Measurements from ENCODE around the gene GPI.

The GPI gene

DNA sequence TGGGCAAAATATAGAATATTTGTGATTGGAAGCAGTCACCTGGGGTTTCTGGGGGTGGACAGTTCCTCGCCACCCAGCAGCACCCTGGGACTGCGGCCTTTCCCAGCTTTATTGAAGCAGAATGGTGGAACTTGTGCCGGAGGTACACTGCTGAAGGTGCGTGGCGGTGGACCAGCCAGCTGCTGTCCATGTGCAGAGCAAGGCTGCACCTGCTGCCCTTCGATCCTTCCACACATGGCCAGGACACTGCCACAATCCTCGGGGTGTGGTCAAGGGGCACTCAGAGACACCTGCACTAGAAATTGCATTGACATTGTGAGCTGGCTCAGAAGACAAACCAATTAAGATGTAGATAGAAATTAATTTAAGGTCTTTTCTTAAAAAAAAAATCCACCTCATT, 11.4 kb upstream of the GPI start:
- TF ChIP-seq ZBTB7A (IDR thresholded peaks at IDR 0.05; ENCODE audit: low read depth) = no peak
- TF ChIP-seq, protein P1, sequence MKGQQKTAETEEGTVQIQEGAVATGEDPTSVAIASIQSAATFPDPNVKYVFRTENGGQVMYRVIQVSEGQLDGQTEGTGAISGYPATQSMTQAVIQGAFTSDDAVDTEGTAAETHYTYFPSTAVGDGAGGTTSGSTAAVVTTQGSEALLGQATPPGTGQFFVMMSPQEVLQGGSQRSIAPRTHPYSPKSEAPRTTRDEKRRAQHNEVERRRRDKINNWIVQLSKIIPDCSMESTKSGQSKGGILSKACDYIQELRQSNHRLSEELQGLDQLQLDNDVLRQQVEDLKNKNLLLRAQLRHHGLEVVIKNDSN (IDR thresholded peaks at IDR 0.05) = no peak
- TF ChIP-seq, protein P2, sequence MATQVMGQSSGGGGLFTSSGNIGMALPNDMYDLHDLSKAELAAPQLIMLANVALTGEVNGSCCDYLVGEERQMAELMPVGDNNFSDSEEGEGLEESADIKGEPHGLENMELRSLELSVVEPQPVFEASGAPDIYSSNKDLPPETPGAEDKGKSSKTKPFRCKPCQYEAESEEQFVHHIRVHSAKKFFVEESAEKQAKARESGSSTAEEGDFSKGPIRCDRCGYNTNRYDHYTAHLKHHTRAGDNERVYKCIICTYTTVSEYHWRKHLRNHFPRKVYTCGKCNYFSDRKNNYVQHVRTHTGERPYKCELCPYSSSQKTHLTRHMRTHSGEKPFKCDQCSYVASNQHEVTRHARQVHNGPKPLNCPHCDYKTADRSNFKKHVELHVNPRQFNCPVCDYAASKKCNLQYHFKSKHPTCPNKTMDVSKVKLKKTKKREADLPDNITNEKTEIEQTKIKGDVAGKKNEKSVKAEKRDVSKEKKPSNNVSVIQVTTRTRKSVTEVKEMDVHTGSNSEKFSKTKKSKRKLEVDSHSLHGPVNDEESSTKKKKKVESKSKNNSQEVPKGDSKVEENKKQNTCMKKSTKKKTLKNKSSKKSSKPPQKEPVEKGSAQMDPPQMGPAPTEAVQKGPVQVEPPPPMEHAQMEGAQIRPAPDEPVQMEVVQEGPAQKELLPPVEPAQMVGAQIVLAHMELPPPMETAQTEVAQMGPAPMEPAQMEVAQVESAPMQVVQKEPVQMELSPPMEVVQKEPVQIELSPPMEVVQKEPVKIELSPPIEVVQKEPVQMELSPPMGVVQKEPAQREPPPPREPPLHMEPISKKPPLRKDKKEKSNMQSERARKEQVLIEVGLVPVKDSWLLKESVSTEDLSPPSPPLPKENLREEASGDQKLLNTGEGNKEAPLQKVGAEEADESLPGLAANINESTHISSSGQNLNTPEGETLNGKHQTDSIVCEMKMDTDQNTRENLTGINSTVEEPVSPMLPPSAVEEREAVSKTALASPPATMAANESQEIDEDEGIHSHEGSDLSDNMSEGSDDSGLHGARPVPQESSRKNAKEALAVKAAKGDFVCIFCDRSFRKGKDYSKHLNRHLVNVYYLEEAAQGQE (IDR thresholded peaks at IDR 0.05; ENCODE audit: low read depth) = no peak
- no peak for TF ChIP-seq NFIC (IDR thresholded peaks at IDR 0.05)
- TF ChIP-seq, protein P3, sequence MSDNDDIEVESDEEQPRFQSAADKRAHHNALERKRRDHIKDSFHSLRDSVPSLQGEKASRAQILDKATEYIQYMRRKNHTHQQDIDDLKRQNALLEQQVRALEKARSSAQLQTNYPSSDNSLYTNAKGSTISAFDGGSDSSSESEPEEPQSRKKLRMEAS (IDR thresholded peaks at IDR 0.05) = no peak
- TF ChIP-seq CEBPB (IDR thresholded peaks at IDR 0.05) = no peak
- no peak for TF ChIP-seq EGR1 (IDR thresholded peaks at IDR 0.05)
- no peak for TF ChIP-seq CREB1 (IDR thresholded peaks at IDR 0.05; ENCODE audit: low read depth)
- no peak for TF ChIP-seq EP300 (IDR thresholded peaks at IDR 0.05; ENCODE audit: borderline replicate concordance)
- no peak for TF ChIP-seq TCF12 (IDR thresholded peaks at IDR 0.05; ENCODE audit: low read depth)
- no peak for TF ChIP-seq RAD21 (IDR thresholded peaks at IDR 0.05; ENCODE audit: low read depth)
- TF ChIP-seq YY1 (IDR thresholded peaks at IDR 0.05; ENCODE audit: low read depth) = no peak
- no peak for TF ChIP-seq FOXM1 (IDR thresholded peaks at IDR 0.05; ENCODE audit: borderline replicate concordance, low read depth)
- no peak for TF ChIP-seq TAF1 (IDR thresholded peaks at IDR 0.05; ENCODE audit: low read depth)

DNA sequence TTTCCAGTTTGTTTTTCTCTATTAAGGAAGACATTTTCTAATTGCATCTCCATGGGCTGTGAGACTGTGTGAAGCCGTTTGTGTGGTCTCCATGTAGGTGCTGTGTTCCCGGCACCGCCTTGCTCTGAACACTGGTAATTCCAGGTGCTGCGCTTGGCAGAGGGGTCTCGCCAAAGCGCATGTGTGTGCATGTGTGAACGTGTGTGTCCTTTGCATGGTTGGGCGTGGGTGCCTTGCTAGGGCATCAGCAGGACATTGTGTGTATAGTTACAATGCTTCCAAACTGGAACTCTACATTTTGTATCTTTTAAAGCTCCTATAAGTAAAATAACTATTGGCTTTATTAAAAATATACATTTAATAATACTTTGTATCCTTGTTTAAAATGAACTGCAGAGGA, 9.8 kb upstream of the GPI start:
- no peak for TF ChIP-seq EP300 (IDR thresholded peaks at IDR 0.05; ENCODE audit: borderline replicate concordance)
- no peak for TF ChIP-seq CREB1 (IDR thresholded peaks at IDR 0.05; ENCODE audit: low read depth)
- TF ChIP-seq, protein P1 (IDR thresholded peaks at IDR 0.05) = no peak
- TF ChIP-seq TCF12 (IDR thresholded peaks at IDR 0.05; ENCODE audit: low read depth) = no peak
- TF ChIP-seq ZBTB7A (IDR thresholded peaks at IDR 0.05; ENCODE audit: low read depth) = no peak
- TF ChIP-seq NFIC (IDR thresholded peaks at IDR 0.05) = no peak
- no peak for TF ChIP-seq FOXM1 (IDR thresholded peaks at IDR 0.05; ENCODE audit: borderline replicate concordance, low read depth)
- TF ChIP-seq CEBPB (IDR thresholded peaks at IDR 0.05) = no peak
- no peak for TF ChIP-seq YY1 (IDR thresholded peaks at IDR 0.05; ENCODE audit: low read depth)
- TF ChIP-seq, protein P2 (IDR thresholded peaks at IDR 0.05; ENCODE audit: low read depth) = no peak
- TF ChIP-seq EGR1 (IDR thresholded peaks at IDR 0.05) = no peak
- TF ChIP-seq TEAD4 (IDR thresholded peaks at IDR 0.05) = no peak
- no peak for TF ChIP-seq RAD21 (IDR thresholded peaks at IDR 0.05; ENCODE audit: low read depth)
- TF ChIP-seq, protein P3 (IDR thresholded peaks at IDR 0.05) = no peak
- no peak for TF ChIP-seq TAF1 (IDR thresholded peaks at IDR 0.05; ENCODE audit: low read depth)

DNA sequence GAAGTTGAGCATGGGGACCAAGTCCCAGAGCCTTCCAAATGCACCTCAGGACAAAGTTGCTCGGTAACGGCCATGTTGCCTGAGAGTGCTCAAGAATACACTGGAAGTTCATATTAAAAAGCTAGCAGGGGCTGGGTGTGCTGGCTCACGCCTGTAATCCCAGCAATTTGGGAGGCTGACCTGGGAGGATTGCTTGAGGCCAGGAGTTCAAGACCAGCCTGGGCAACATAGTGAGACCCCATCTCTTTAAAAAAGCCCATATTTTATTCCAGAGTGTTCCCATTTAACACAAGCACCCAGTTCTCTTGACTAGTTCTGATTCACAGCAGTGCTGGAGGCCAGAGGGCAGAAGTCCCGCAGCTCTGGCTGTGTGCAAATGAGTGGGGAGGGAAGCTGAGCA, 8.1 kb upstream of the GPI start:
- TF ChIP-seq, protein P2 (IDR thresholded peaks at IDR 0.05; ENCODE audit: low read depth) = no peak
- TF ChIP-seq CEBPB (IDR thresholded peaks at IDR 0.05) (no peak), EGR1 (IDR thresholded peaks at IDR 0.05) (no peak), FOXM1 (IDR thresholded peaks at IDR 0.05; ENCODE audit: borderline replicate concordance, low read depth) (no peak), TCF12 (IDR thresholded peaks at IDR 0.05; ENCODE audit: low read depth) (no peak), CREB1 (IDR thresholded peaks at IDR 0.05; ENCODE audit: low read depth) (no peak), TEAD4 (IDR thresholded peaks at IDR 0.05) (no peak), TAF1 (IDR thresholded peaks at IDR 0.05; ENCODE audit: low read depth) (no peak), NFIC (IDR thresholded peaks at IDR 0.05) (no peak)

DNA sequence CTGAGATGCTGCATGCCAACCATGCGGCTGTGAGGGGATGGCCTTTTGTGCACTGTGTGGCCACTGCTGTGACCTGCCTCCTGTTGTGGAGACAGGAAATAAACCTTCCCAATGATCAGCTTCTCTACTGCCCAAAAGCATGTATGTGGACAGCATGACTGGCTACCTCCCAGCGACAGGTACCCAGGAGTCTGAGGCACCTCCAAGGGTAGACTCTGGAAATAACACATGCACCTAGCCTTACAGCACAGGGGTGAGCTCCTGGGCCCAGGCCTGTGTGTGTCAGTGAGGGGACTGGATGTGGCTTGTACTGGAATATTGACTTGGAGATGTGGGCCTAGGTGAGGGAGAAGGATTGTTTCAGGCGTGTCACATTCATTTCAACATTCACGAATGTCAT, 7.6 kb upstream of the GPI start:
- TF ChIP-seq NFIC (IDR thresholded peaks at IDR 0.05) (no peak), EGR1 (IDR thresholded peaks at IDR 0.05) (no peak), RAD21 (IDR thresholded peaks at IDR 0.05; ENCODE audit: low read depth) (no peak), ZBTB7A (IDR thresholded peaks at IDR 0.05; ENCODE audit: low read depth) (no peak), FOXM1 (IDR thresholded peaks at IDR 0.05; ENCODE audit: borderline replicate concordance, low read depth) (no peak), YY1 (IDR thresholded peaks at IDR 0.05; ENCODE audit: low read depth) (no peak), TAF1 (IDR thresholded peaks at IDR 0.05; ENCODE audit: low read depth) (no peak), CEBPB (IDR thresholded peaks at IDR 0.05) (no peak), TEAD4 (IDR thresholded peaks at IDR 0.05) (no peak), TCF12 (IDR thresholded peaks at IDR 0.05; ENCODE audit: low read depth) (no peak), CREB1 (IDR thresholded peaks at IDR 0.05; ENCODE audit: low read depth) (no peak), EP300 (IDR thresholded peaks at IDR 0.05; ENCODE audit: borderline replicate concordance) (no peak)
- TF ChIP-seq, protein P1 (IDR thresholded peaks at IDR 0.05) = no peak
- TF ChIP-seq, protein P3 (IDR thresholded peaks at IDR 0.05) = no peak
